ENCODE data around the gene LTBP1.
"Not testable (repeated sequence)": the region's sequence is repeated elsewhere in the genome, so short reads cannot be mapped to it uniquely, and the experiment has no call there.

The LTBP1 gene

GRCh38 chr2:32919901-32920300, 26.9 kb upstream of the LTBP1 start:
- not testable (repeated sequence) for H3K4ac ChIP-seq (ENCODE audit: low read depth in 1 of 2, low read length in 2 of 2); DNase-seq; H3K4me3 ChIP-seq (ENCODE audit: insufficient read depth in 1 of 2, low read depth in 1 of 2, low read length in 2 of 2); H3K36me3 ChIP-seq (ENCODE audit: control insufficient read depth in 1 of 2, insufficient read depth in 2 of 2, low read depth in 1 of 2, low read length in 2 of 2); H3K9ac ChIP-seq (ENCODE audit: low read length); H3K4me2 ChIP-seq (ENCODE audit: low read length, poor library complexity, severe bottlenecking); H2AK5ac ChIP-seq (ENCODE audit: low read length, severe bottlenecking); H3K4me1 ChIP-seq (ENCODE audit: control insufficient read depth, insufficient read depth, low read depth, low read length); H3K14ac ChIP-seq (ENCODE audit: low read length in 2 of 2); H3K23ac ChIP-seq (ENCODE audit: low read length in 2 of 2); H3K79me1 ChIP-seq (replicated peaks; ENCODE audit: low read length, poor library complexity, severe bottlenecking); H2BK15ac ChIP-seq (ENCODE audit: low read depth, poor library complexity, severe bottlenecking); H2AFZ ChIP-seq (ENCODE audit: low read depth, low read length); H3K18ac ChIP-seq (ENCODE audit: low read depth in 1 of 2, low read length in 2 of 2); H2BK120ac ChIP-seq (ENCODE audit: low read depth, low read length); H3K9me3 ChIP-seq (ENCODE audit: control insufficient read depth, low read length); H4K91ac ChIP-seq (ENCODE audit: low read length); H2BK5ac ChIP-seq (ENCODE audit: low read depth, low read length, poor library complexity, severe bottlenecking); H2BK12ac ChIP-seq (ENCODE audit: low read length in 2 of 2); H3K27ac ChIP-seq (ENCODE audit: low read length, poor library complexity, severe bottlenecking); H4K8ac ChIP-seq (ENCODE audit: low read length)
- 90% methylated on average over 5 of the region's 6 CpGs for WGBS
- H3K27me3 ChIP-seq (ENCODE audit: control insufficient read depth in 1 of 2, insufficient read depth in 1 of 2, low read length in 2 of 2) = peaks cover 0 to 40% of the 10 kb centered on the region in 2 experiments

DNA sequence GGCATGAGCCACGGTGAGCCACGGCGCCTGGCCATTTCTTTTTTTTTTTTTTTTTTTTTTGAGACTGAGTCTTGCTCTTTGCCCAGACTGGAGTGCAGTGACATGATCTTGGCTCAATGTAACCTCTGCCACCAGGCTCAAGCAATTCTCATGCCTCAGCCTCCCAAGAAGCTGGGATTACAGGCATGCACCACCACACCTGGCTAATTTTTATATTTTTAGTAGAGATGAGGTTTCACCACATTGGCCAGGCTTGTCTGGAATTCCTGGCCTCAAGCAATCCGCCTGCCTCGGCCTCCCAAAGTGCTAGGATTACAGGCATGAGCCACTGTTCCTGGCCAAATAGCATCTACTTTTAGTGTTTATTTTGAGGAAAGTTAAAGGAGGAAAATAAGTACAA, 25.3 kb upstream of the LTBP1 start:
- H2AFZ ChIP-seq (ENCODE audit: low read depth, low read length); H3K4me3 ChIP-seq (ENCODE audit: insufficient read depth in 1 of 2, low read depth in 1 of 2, low read length in 2 of 2); H3K9ac ChIP-seq (ENCODE audit: low read length); H3K4ac ChIP-seq (ENCODE audit: low read depth in 1 of 2, low read length in 2 of 2); H2BK15ac ChIP-seq (ENCODE audit: low read depth, poor library complexity, severe bottlenecking); H3K9me3 ChIP-seq (ENCODE audit: control insufficient read depth, low read length); H2BK5ac ChIP-seq (ENCODE audit: low read depth, low read length, poor library complexity, severe bottlenecking); H3K23ac ChIP-seq (ENCODE audit: low read length in 2 of 2); H2BK12ac ChIP-seq (ENCODE audit: low read length in 2 of 2); H3K27ac ChIP-seq (ENCODE audit: low read length, poor library complexity, severe bottlenecking); H4K8ac ChIP-seq (ENCODE audit: low read length); H2AK5ac ChIP-seq (ENCODE audit: low read length, severe bottlenecking); H2BK120ac ChIP-seq (ENCODE audit: low read depth, low read length); H3K4me2 ChIP-seq (ENCODE audit: low read length, poor library complexity, severe bottlenecking); H4K91ac ChIP-seq (ENCODE audit: low read length); H3K36me3 ChIP-seq (ENCODE audit: control insufficient read depth in 1 of 2, insufficient read depth in 2 of 2, low read depth in 1 of 2, low read length in 2 of 2); H3K4me1 ChIP-seq (ENCODE audit: control insufficient read depth, insufficient read depth, low read depth, low read length); H3K14ac ChIP-seq (ENCODE audit: low read length in 2 of 2); H3K79me1 ChIP-seq (replicated peaks; ENCODE audit: low read length, poor library complexity, severe bottlenecking); H3K18ac ChIP-seq (ENCODE audit: low read depth in 1 of 2, low read length in 2 of 2); DNase-seq: not testable (repeated sequence)
- H3K27me3 ChIP-seq (ENCODE audit: control insufficient read depth in 1 of 2, insufficient read depth in 1 of 2, low read length in 2 of 2) = peaks cover 0 to 48% of the 10 kb centered on the region in 2 experiments
- 96% methylated on average over 5 of the region's 5 CpGs for WGBS

DNA sequence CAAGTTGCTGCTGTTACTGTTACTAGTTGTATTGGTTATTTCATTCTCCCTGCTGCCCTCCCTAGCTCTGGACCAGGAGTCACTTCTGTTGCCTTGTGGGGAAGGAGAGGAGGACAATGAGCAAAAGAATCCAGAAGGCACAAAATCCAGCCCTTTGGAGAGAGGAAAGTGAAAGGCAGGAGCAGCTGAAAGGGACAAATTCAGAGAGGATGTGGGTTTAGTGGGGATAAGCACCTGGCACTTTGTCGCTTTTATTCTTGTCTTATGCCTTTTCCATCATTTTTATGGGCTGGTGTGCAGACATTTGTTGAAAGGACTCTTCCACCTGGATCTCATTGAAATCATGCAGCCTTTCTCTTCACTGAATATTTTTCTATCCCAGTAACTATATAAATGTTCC, 24.3 kb upstream of the LTBP1 start:
- Histone ChIP-seq H3K27ac (ENCODE audit: low read length, poor library complexity, severe bottlenecking) (no peak overlapping the region), H3K27me3 (ENCODE audit: control insufficient read depth in 1 of 2, insufficient read depth in 1 of 2, low read length in 2 of 2) (peaks cover 0 to 58% of the 10 kb centered on the region in 2 experiments), H3K14ac (ENCODE audit: low read length in 2 of 2) (no peak overlapping the region), H3K4me3 (ENCODE audit: insufficient read depth in 1 of 2, low read depth in 1 of 2, low read length in 2 of 2) (no peak overlapping the region), H4K8ac (ENCODE audit: low read length) (no peak overlapping the region), H3K4me1 (ENCODE audit: control insufficient read depth, insufficient read depth, low read depth, low read length) (no peaks in the 10 kb centered on the region), H3K79me1 (replicated peaks; ENCODE audit: low read length, poor library complexity, severe bottlenecking) (no peaks in the 10 kb centered on the region), H3K9me3 (ENCODE audit: control insufficient read depth, low read length) (peaks cover 4% of the 10 kb centered on the region), H4K91ac (ENCODE audit: low read length) (no peak overlapping the region), H2BK5ac (ENCODE audit: low read depth, low read length, poor library complexity, severe bottlenecking) (no peak overlapping the region), H2BK120ac (ENCODE audit: low read depth, low read length) (no peak overlapping the region), H3K18ac (ENCODE audit: low read depth in 1 of 2, low read length in 2 of 2) (no peak overlapping the region), H3K36me3 (ENCODE audit: control insufficient read depth in 1 of 2, insufficient read depth in 2 of 2, low read depth in 1 of 2, low read length in 2 of 2) (no peaks in the 10 kb centered on the region), H3K4ac (ENCODE audit: low read depth in 1 of 2, low read length in 2 of 2) (no peak overlapping the region), H3K23ac (ENCODE audit: low read length in 2 of 2) (no peak overlapping the region), H3K9ac (ENCODE audit: low read length) (no peak overlapping the region), H3K4me2 (ENCODE audit: low read length, poor library complexity, severe bottlenecking) (no peak overlapping the region), H2BK15ac (ENCODE audit: low read depth, poor library complexity, severe bottlenecking) (no peak overlapping the region), H2AK5ac (ENCODE audit: low read length, severe bottlenecking) (no peak overlapping the region), H2BK12ac (ENCODE audit: low read length in 2 of 2) (no peak overlapping the region), H2AFZ (ENCODE audit: low read depth, low read length) (no peak overlapping the region)
- WGBS = no CpG with 5 or more reads among the region's 1 CpG
- DNase-seq = no peak

DNA sequence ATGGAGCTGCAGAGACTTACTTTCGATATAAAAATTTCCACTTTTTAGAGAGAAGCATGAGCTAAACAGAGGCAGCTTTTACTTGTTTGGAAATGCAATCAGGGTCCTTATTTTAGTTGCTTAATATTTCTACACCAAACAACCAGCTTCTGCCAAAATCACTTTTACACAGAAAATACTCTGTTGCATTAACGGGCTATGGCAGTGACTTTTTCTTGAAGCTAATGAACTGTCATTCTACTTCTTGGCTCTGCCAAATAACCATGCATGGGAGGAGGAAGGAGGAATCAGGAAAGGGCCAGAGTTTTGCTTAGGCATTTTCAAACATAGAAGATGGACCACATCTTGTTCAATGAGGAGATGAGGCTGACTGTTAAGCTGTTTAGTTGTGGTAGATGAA, 23.6 kb upstream of the LTBP1 start:
- no peak for DNase-seq
- 100% methylated on average over 1 of the region's 2 CpGs for WGBS
- H3K27me3 ChIP-seq (ENCODE audit: control insufficient read depth in 1 of 2, insufficient read depth in 1 of 2, low read length in 2 of 2) = peaks cover 0 to 64% of the 10 kb centered on the region in 2 experiments

More for the DNA sequence above, 23.6 kb upstream of the LTBP1 start:
- Histone ChIP-seq H3K9ac (ENCODE audit: low read length) (no peak overlapping the region), H3K4ac (ENCODE audit: low read depth in 1 of 2, low read length in 2 of 2) (no peak overlapping the region), H2BK12ac (ENCODE audit: low read length in 2 of 2) (no peak overlapping the region), H2BK5ac (ENCODE audit: low read depth, low read length, poor library complexity, severe bottlenecking) (no peak overlapping the region), H3K4me3 (ENCODE audit: insufficient read depth in 1 of 2, low read depth in 1 of 2, low read length in 2 of 2) (no peak overlapping the region), H4K8ac (ENCODE audit: low read length) (no peak overlapping the region), H3K9me3 (ENCODE audit: control insufficient read depth, low read length) (peaks cover 4% of the 10 kb centered on the region), H2AK5ac (ENCODE audit: low read length, severe bottlenecking) (no peak overlapping the region), H2BK15ac (ENCODE audit: low read depth, poor library complexity, severe bottlenecking) (no peak overlapping the region), H2BK120ac (ENCODE audit: low read depth, low read length) (no peak overlapping the region), H3K27ac (ENCODE audit: low read length, poor library complexity, severe bottlenecking) (no peak overlapping the region), H4K91ac (ENCODE audit: low read length) (no peak overlapping the region), H3K18ac (ENCODE audit: low read depth in 1 of 2, low read length in 2 of 2) (no peak overlapping the region), H3K23ac (ENCODE audit: low read length in 2 of 2) (no peak overlapping the region), H3K4me1 (ENCODE audit: control insufficient read depth, insufficient read depth, low read depth, low read length) (no peaks in the 10 kb centered on the region), H3K36me3 (ENCODE audit: control insufficient read depth in 1 of 2, insufficient read depth in 2 of 2, low read depth in 1 of 2, low read length in 2 of 2) (no peaks in the 10 kb centered on the region), H3K79me1 (replicated peaks; ENCODE audit: low read length, poor library complexity, severe bottlenecking) (no peaks in the 10 kb centered on the region), H2AFZ (ENCODE audit: low read depth, low read length) (no peak overlapping the region), H3K14ac (ENCODE audit: low read length in 2 of 2) (no peak overlapping the region), H3K4me2 (ENCODE audit: low read length, poor library complexity, severe bottlenecking) (no peak overlapping the region)
